Thyroid gland (tissue), 4 donors: ENCODE data around the gene NCAN. TPM values are rescaled to one million over a fixed set of nuclear protein-coding genes. Genes with fewer than 3 reads are reported as not detected.

Experiments used
- DNase-seq, 2 donors: peaks; one replicate each; pipeline ENCODE4 v3.0.0-alpha.2; 2019
- H3K27ac ChIP-seq, 3 donors: fragments of 200-600 bp; sonication (generic); 1 replicate in 2 of 3; 2 replicates in 1 of 3; pipeline ENCODE4 v1.5.1; 2016 to 2019; ENCODE audit warnings: mild to moderate bottlenecking in 1 of 3, moderate library complexity in 1 of 3
- H3K27me3 ChIP-seq: fragments of 200-600 bp; sonication (generic); one replicate; pipeline ENCODE4 v1.5.1; 2019
- H3K36me3 ChIP-seq, 2 donors: fragments of 200-600 bp; sonication (generic); one replicate each; pipeline ENCODE4 v1.5.1; 2016 to 2019
- H3K4me1 ChIP-seq, 2 donors: fragments of 200-600 bp; sonication (generic); one replicate each; pipeline ENCODE4 v1.5.1; 2017 to 2019
- H3K4me3 ChIP-seq, 3 donors: fragments of 200-600 bp; sonication (generic); replicated peaks in 1 of 3; 1 replicate in 2 of 3; 2 replicates in 1 of 3; pipeline ENCODE4 v1.5.1; 2016; ENCODE audit warnings: mild to moderate bottlenecking in 1 of 3
- H3K9me3 ChIP-seq: fragments of 200-600 bp; sonication (generic); one replicate; pipeline ENCODE4 v1.5.1; 2017
- POLR2A ChIP-seq, 2 donors: fragments of 450-650 bp; IDR thresholded peaks; one replicate each; pipeline ENCODE4 v1.6.1; 2017; ENCODE audit warnings: antibody characterized with exemption in 2 of 2, mild to moderate bottlenecking in 2 of 2, moderate library complexity in 1 of 2
- WGBS, 2 donors: methylation state at CpG; one replicate each; pipeline ENCODE4 v1.1.5; 2017; 5-methylcytosine and 5-hydroxymethylcytosine counted together
- intact Hi-C: fragments of 100-400 bp; cut with DNase I; formaldehyde crosslinking; loops from one replicate; pipeline ENCODE4 v1.15.1; 2023
- total RNA-seq, 4 donors: library from RNA; depleted of rRNA; stranded (reverse); fragments of >200 nt; gene quantifications; one replicate each; pipeline ENCODE4 v1.2.3, GENCODE V29; 2016
- TF ChIP-seq, protein P1 (sequence below), 6 experiments: fragments of 200-600 bp in 3 of 6; fragments of 450-650 bp in 3 of 6; sonication (generic) in 3 of 6; IDR thresholded peaks; one replicate each; pipeline ENCODE4 v1.5.1; 2016 to 2019; ENCODE audit warnings: antibody characterized with exemption in 6 of 6, mild to moderate bottlenecking in 2 of 6, inconsistent platforms in 1 of 6, moderate library complexity in 1 of 6

Gene NCAN
- total RNA-seq, 4 donors from 2014 or later, result 0.44 TPM; not detected in 3

- WGBS, 2 donors, result 61 to 69% methylated on average over 16 to 17 of the region's 17 CpGs
- Histone ChIP-seq H3K27me3 (no peaks in the 10 kb centered on the region), H3K4me3 (no peak overlapping the region), H3K27ac (no peak overlapping the region), H3K4me1 (peaks cover 2% of the 10 kb centered on the region in 2 donors), H3K36me3 (no peaks in the 10 kb centered on the region), H3K9me3 (no peaks in the 10 kb centered on the region)
- no peak for TF ChIP-seq POLR2A (IDR thresholded peaks at IDR 0.05)
- TF ChIP-seq, protein P1, sequence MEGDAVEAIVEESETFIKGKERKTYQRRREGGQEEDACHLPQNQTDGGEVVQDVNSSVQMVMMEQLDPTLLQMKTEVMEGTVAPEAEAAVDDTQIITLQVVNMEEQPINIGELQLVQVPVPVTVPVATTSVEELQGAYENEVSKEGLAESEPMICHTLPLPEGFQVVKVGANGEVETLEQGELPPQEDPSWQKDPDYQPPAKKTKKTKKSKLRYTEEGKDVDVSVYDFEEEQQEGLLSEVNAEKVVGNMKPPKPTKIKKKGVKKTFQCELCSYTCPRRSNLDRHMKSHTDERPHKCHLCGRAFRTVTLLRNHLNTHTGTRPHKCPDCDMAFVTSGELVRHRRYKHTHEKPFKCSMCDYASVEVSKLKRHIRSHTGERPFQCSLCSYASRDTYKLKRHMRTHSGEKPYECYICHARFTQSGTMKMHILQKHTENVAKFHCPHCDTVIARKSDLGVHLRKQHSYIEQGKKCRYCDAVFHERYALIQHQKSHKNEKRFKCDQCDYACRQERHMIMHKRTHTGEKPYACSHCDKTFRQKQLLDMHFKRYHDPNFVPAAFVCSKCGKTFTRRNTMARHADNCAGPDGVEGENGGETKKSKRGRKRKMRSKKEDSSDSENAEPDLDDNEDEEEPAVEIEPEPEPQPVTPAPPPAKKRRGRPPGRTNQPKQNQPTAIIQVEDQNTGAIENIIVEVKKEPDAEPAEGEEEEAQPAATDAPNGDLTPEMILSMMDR (IDR thresholded peaks at IDR 0.05), result no peak
- intact Hi-C loops, result no loop called here
- no peak for DNase-seq
These were observed 44.6 kb downstream of the NCAN start for GRCh38 chr19:19256072-19256969.

DNA sequence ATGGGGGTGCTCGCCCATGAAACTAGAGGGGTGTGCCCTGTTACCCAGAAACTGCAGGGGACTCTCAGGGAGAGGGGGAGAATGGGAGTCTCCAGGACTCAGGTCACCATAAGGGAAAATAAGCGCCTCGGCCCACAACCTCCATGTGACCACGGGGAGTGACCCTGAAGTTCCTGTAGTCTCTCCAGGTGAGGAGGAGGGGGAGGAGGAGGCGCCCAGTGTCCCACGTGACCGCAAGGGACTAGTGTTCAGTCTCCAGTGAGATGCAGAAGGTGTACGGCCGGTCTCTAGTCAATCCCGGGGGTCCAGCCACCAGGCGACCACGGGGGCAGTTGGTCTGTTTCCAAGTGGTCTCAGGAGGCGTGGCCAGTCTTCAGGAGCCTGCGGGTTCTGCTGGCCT lies 45.4 kb downstream of the NCAN start:
- WGBS, 2 donors, result 40 to 63% methylated on average over 7 to 14 of the region's 14 CpGs
- no peaks in the 10 kb centered on the region for H3K9me3 ChIP-seq
- DNase-seq, result no peak
- H3K4me3 ChIP-seq, result no peak overlapping the region
- TF ChIP-seq, protein P1 (IDR thresholded peaks at IDR 0.05), result no peak
- TF ChIP-seq POLR2A (IDR thresholded peaks at IDR 0.05), result no peak
- H3K36me3 ChIP-seq, result no peaks in the 10 kb centered on the region
- H3K27ac ChIP-seq, result no peak overlapping the region
- no peaks in the 10 kb centered on the region for H3K27me3 ChIP-seq
- H3K4me1 ChIP-seq, result peaks cover 6 to 7% of the 10 kb centered on the region in 2 donors
- intact Hi-C loops, result no loop called here

GRCh38 chr19:19257836-19258588 lies 46.3 kb downstream of the NCAN start:
- no peak for TF ChIP-seq POLR2A (IDR thresholded peaks at IDR 0.05)
- TF ChIP-seq, protein P1 (IDR thresholded peaks at IDR 0.05), result no peak
- no peaks in the 10 kb centered on the region for H3K36me3 ChIP-seq
- no peak overlapping the region for H3K27ac ChIP-seq
- peaks cover 6 to 7% of the 10 kb centered on the region in 2 donors for H3K4me1 ChIP-seq
- DNase-seq, result no peak
- H3K27me3 ChIP-seq, result no peaks in the 10 kb centered on the region
- H3K4me3 ChIP-seq, result no peak overlapping the region
- H3K9me3 ChIP-seq, result no peaks in the 10 kb centered on the region
- WGBS, 2 donors, result 66 to 87% methylated on average over 29 to 44 of the region's 72 CpGs
- intact Hi-C loops, result no loop called here

DNA sequence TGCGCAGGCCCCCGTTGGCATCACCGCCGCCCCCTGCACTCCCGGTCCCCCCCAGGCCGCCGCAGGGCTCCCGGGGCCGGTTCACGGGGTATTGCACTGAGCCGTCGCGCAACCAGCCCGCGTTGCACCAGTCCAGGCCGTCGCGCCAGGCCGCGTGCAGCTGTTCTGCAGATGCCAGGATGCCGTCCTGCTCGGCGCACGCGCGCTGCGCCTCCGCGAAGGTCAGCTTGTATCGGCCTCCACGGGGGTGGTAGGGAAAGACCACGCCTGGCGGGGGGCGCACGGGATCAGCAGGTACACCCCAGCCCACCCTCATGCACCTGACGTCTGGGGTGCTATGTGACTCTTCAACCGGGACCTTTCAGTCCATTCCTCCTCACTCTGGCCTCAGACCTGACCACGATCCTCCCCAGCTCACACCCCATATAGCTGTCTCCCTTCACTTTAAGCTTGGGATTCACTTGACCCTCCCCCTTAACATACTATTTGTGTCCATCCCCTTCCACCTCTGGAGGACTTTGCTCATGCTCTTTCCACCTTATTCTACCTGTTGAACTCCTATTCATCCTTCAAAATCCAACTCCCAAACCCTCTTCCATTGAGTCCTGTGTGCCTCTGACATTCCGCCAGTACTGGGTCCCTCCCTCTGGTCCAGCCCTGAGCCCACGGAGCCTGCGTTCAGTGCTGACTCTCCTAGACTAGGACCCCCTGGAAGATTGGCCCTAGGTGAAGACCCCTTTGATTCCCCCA lies 47.0 kb downstream of the NCAN start:
- H3K9me3 ChIP-seq, result no peaks in the 10 kb centered on the region
- WGBS, 2 donors, result 88 to 91% methylated on average over 22 to 39 of the region's 41 CpGs
- TF ChIP-seq, protein P1 (IDR thresholded peaks at IDR 0.05), result no peak
- TF ChIP-seq POLR2A (IDR thresholded peaks at IDR 0.05), result no peak
- H3K27me3 ChIP-seq, result no peaks in the 10 kb centered on the region
- no peak overlapping the region for H3K27ac ChIP-seq
- peaks cover 6 to 7% of the 10 kb centered on the region in 2 donors for H3K4me1 ChIP-seq
- intact Hi-C loops, result no loop called here
- H3K4me3 ChIP-seq, result no peak overlapping the region
- DNase-seq, result no peak
- H3K36me3 ChIP-seq, result no peaks in the 10 kb centered on the region
